Loucy (cell line): ENCODE results near the gene SRD5A2.

ENCODE experiments used
- H2AFZ ChIP-seq: fragments of 200-600 bp; sonication (generic); 2 replicates; pipeline ENCODE4 v1.6.0; 2016; ENCODE audit warnings: antibody characterized with exemption, mild to moderate bottlenecking, low read length, moderate library complexity
- H3F3A ChIP-seq: fragments of 200-600 bp; 2 replicates; pipeline ENCODE4 v1.6.0; 2016; ENCODE audit warnings: antibody characterized with exemption, low read depth, mild to moderate bottlenecking
- H3K27me3 ChIP-seq: fragments of 200-600 bp; sonication (generic); 2 replicates; pipeline ENCODE4 v1.6.1; 2014; ENCODE audit warnings: low read length, mild to moderate bottlenecking; ENCODE audit not compliant: insufficient read depth, poor library complexity, severe bottlenecking
- H3K36me3 ChIP-seq: fragments of 200-600 bp; sonication (generic); 2 replicates; pipeline ENCODE4 v1.6.1; 2016; ENCODE audit warnings: low read length; ENCODE audit not compliant: insufficient read depth
- H3K4me1 ChIP-seq: fragments of 200-600 bp; sonication (generic); 2 replicates; pipeline ENCODE4 v1.5.1; 2014; ENCODE audit warnings: low read length, mild to moderate bottlenecking; ENCODE audit not compliant: insufficient read depth, poor library complexity, severe bottlenecking
- H3K4me2 ChIP-seq: fragments of 200-600 bp; sonication (generic); 2 replicates; pipeline ENCODE4 v1.6.0; 2014; ENCODE audit warnings: antibody characterized with exemption, low read length, low read depth, mild to moderate bottlenecking; ENCODE audit not compliant: poor library complexity, severe bottlenecking
- H3K4me3 ChIP-seq: fragments of 200-600 bp; sonication (generic); 2 replicates; pipeline ENCODE4 v1.5.1; 2014; ENCODE audit warnings: low read length, mild to moderate bottlenecking, mixed read lengths; ENCODE audit not compliant: poor library complexity, severe bottlenecking
- H3K79me2 ChIP-seq: fragments of 200-600 bp; sonication (generic); 2 replicates; pipeline ENCODE4 v1.6.1; 2014; ENCODE audit warnings: low read length; ENCODE audit not compliant: insufficient read depth
- H3K9ac ChIP-seq: fragments of 200-600 bp; sonication (generic); 2 replicates; pipeline ENCODE4 v1.6.0; 2014; ENCODE audit warnings: mild to moderate bottlenecking, low read depth, low read length, moderate library complexity; ENCODE audit not compliant: poor library complexity, severe bottlenecking
- H3K9me2 ChIP-seq: fragments of 200-600 bp; sonication (generic); replicated peaks from 2 replicates; pipeline ENCODE4 v1.6.1; 2016; ENCODE audit warnings: low read depth, low read length, mixed read lengths
- H3K9me3 ChIP-seq: fragments of 200-600 bp; sonication (generic); 2 replicates; pipeline ENCODE4 v1.6.1; 2014; ENCODE audit warnings: mild to moderate bottlenecking, antibody characterized with exemption, low read length, low read depth; ENCODE audit not compliant: insufficient read depth
- H4K20me1 ChIP-seq: fragments of 200-600 bp; sonication (generic); 2 replicates; pipeline ENCODE4 v1.6.0; 2014; ENCODE audit warnings: antibody characterized with exemption, low read length, mild to moderate bottlenecking; ENCODE audit not compliant: insufficient read depth, poor library complexity, severe bottlenecking
- CTCF ChIP-seq: fragments of 200-600 bp; sonication (generic); conservative IDR thresholded peaks from 2 replicates; pipeline ENCODE4 v1.5.1; 2014; ENCODE audit warnings: mild to moderate bottlenecking, antibody characterized with exemption, low read length
- EZH2phosphoT487 ChIP-seq: fragments of 200-600 bp; IDR thresholded peaks from 2 replicates; pipeline ENCODE4 v1.6.1; 2018; ENCODE audit warnings: antibody characterized with exemption, mild to moderate bottlenecking, moderate library complexity, borderline replicate concordance

SRD5A2 gene

GRCh38 chr2:31474296-31474695, 106.4 kb downstream of the SRD5A2 start:
- Histone ChIP-seq H3F3A (no peaks in the 10 kb centered on the region), H2AFZ (no peak overlapping the region), H3K9me3 (no peaks in the 10 kb centered on the region), H3K4me3 (no peak overlapping the region), H4K20me1 (no peaks in the 10 kb centered on the region), H3K36me3 (no peaks in the 10 kb centered on the region), H3K79me2 (no peaks in the 10 kb centered on the region), H3K9me2 (no peaks in the 10 kb centered on the region; the same call in 1 of the 2 replicates), H3K4me1 (no peaks in the 10 kb centered on the region), H3K27me3 (no peaks in the 10 kb centered on the region), H3K9ac (no peak overlapping the region), H3K4me2 (no peak overlapping the region)
- TF ChIP-seq CTCF (no peak), EZH2phosphoT487 (no peak)
